ENCODE measurements around the gene TH.

The TH gene

DNA sequence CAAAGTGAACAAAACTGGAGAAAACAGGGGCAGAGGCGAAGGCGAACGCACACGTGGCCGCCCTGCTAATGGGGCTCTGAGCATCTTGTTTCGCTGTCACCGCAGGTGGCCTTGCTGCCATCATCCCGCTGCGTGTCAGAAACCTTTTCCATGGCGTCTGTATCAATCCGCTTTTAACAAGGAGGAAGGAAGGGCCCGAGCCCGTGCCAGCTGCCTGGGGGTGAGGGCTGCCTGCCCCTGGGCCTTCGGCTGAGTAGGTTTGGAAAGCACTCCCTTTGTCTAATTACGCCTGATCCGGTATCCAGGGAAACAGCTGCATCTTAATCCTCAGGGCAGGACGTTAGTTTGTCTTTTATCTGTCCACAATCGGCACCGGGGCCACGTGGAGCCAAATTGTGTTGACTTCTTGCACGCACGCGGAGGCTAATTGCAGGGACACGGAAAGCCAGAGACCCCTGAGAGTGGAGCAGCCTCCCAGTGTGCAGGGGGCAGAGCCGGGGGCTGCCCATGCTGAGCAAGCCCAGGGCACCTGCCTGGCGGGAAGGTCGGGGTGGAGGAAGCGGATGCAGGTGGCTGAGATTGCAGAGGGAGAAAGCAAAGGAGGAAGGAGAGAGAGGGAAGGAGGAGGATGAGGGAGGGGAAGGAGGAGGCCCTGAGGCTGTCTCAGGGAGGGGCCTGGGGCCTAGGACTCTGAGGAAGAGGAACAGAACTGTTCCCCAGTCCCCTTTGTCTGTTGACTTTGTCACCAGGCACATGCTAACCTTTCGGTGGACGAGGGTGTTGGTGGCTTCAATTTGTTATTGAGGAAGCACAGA, 19.2 kb upstream of the TH start:
- Histone ChIP-seq H3K27me3 (peaks cover 0 to 92% of the 10 kb centered on the region in 2 donors), H3K27ac (no peak overlapping the region)
- intact Hi-C loops (cut with DNase I; ENCODE audit: low total_unique reads) = no loop called here

DNA sequence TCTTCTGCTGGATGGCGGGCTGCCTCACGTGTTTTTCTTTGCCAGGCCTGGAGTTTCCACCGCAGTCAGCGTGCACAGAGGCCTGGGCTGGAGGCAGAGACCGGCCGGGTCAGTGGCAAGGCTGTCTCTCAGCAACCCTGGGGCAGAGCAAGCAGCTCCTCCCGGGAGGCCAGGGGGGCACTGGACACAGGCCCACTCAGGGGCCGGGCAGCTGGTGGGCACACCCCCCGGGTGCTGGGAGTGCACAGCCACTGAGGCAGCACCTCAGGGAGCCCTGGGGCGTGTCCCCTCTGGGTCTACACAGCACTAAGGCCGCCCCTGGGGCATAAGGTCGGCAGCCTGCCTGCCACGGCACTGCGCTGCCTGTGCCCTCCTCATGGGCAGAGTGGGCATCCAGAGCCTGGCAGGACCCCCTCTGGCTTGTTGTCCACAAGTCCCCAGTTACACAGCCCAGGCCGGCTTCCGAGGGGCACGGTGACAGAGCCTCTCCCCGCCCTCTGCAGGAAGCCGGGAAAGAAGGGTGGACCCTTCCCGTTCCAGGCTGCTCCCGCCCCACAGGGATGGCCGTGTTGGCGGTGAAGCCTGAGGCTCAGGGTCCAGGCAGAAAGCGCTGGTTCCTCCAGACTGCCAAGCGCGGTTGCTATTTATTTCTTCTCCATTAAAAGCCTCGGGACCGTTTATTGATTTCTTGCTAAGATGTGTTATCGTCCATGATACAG, 18.5 kb upstream of the TH start:
- Histone ChIP-seq H3K4me3 (no peak overlapping the region), H3K27me3 (peaks cover 0 to 92% of the 10 kb centered on the region in 2 donors), H3K36me3 (no peaks in the 10 kb centered on the region), H3K9me3 (no peaks in the 10 kb centered on the region), H3K27ac (no peak overlapping the region), H3K4me1 (no peaks in the 10 kb centered on the region)
- intact Hi-C loops (cut with DNase I; ENCODE audit: low total_unique reads) = no loop called here
- DNase-seq = no peak
- TF ChIP-seq, protein P1, sequence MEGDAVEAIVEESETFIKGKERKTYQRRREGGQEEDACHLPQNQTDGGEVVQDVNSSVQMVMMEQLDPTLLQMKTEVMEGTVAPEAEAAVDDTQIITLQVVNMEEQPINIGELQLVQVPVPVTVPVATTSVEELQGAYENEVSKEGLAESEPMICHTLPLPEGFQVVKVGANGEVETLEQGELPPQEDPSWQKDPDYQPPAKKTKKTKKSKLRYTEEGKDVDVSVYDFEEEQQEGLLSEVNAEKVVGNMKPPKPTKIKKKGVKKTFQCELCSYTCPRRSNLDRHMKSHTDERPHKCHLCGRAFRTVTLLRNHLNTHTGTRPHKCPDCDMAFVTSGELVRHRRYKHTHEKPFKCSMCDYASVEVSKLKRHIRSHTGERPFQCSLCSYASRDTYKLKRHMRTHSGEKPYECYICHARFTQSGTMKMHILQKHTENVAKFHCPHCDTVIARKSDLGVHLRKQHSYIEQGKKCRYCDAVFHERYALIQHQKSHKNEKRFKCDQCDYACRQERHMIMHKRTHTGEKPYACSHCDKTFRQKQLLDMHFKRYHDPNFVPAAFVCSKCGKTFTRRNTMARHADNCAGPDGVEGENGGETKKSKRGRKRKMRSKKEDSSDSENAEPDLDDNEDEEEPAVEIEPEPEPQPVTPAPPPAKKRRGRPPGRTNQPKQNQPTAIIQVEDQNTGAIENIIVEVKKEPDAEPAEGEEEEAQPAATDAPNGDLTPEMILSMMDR (IDR thresholded peaks at IDR 0.05) = no peak

More for the DNA sequence above, 19.2 kb upstream of the TH start:
- Histone ChIP-seq H3K4me3 (no peak overlapping the region), H3K36me3 (no peaks in the 10 kb centered on the region), H3K9me3 (no peaks in the 10 kb centered on the region), H3K4me1 (no peaks in the 10 kb centered on the region)
- DNase-seq = no peak
- TF ChIP-seq, protein P1 (IDR thresholded peaks at IDR 0.05) = no peak

DNA sequence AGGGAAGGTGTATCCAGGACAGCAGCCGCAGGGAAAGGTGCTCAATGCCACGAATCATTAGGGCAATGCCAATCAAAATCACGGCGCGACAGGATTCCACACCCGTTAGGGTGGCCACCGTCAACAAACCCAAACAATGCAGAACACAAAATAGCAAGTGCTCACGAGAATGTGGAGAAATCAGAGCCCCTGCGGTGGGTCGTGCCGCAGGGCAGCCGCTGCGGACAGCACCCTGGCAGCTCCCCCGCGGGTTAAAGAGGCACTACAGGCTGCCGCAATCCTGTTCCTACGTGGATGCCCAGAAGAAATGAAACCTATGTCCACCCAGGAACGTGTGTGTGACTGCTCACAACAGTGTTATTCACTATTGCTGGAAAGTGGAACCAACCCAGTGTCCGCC, 17.1 kb upstream of the TH start:
- H3K27me3 ChIP-seq = peaks cover 0 to 92% of the 10 kb centered on the region in 2 donors
- H3K9me3 ChIP-seq = no peaks in the 10 kb centered on the region
- intact Hi-C loops (cut with DNase I; ENCODE audit: low total_unique reads) = no loop called here

DNA sequence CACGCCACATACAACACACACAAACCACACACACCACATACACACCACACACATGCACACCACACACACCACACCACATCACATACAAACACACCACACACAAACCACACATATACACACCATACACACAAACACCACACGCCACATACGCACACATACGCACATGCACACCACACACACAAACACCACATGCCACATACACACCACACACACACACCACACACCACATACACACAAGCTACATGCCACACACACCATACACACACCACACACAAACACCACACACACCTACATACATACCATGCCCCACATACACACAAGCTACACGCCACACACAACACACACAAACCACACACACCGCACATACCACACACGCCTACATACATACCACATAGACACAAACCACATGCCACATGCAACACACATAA, 15.7 kb upstream of the TH start:
- no peaks in the 10 kb centered on the region for H3K9me3 ChIP-seq
- TF ChIP-seq, protein P1 (IDR thresholded peaks at IDR 0.05) = no peak
- H3K4me3 ChIP-seq = no peak overlapping the region
- no peaks in the 10 kb centered on the region for H3K4me1 ChIP-seq
- intact Hi-C loops (cut with DNase I; ENCODE audit: low total_unique reads) = no loop called here
- no peak for DNase-seq
- no peaks in the 10 kb centered on the region for H3K36me3 ChIP-seq
- H3K27ac ChIP-seq = no peak overlapping the region
- H3K27me3 ChIP-seq = peaks cover 0 to 86% of the 10 kb centered on the region in 2 donors

More for the DNA sequence above, 17.1 kb upstream of the TH start:
- DNase-seq = no peak
- Histone ChIP-seq H3K4me3 (no peak overlapping the region), H3K27ac (no peak overlapping the region), H3K36me3 (no peaks in the 10 kb centered on the region), H3K4me1 (no peaks in the 10 kb centered on the region)
- TF ChIP-seq, protein P1 (IDR thresholded peaks at IDR 0.05) = no peak

- TF ChIP-seq, protein P1 (IDR thresholded peaks at IDR 0.05) = peak; percentile 13 to 26
- DNase-seq = no peak
- Histone ChIP-seq H3K27me3 (peaks cover 0 to 86% of the 10 kb centered on the region in 2 donors), H3K9me3 (no peaks in the 10 kb centered on the region), H3K4me1 (no peaks in the 10 kb centered on the region), H3K27ac (no peak overlapping the region), H3K36me3 (no peaks in the 10 kb centered on the region), H3K4me3 (no peak overlapping the region)
- intact Hi-C loops (cut with DNase I; ENCODE audit: low total_unique reads) = no loop called here
Measured at GRCh38 chr11:2186669-2187279, 15.2 kb upstream of the TH start.
